ENCODE results near the gene GPRIN1.
A peak's percentile ranks its signal among the peaks of the same experiment; 100 is the strongest.

GPRIN1 gene

GRCh38 chr5:176647030-176647842 lies 37.3 kb upstream of the GPRIN1 start, which contains the start of gene TSPAN17 (continued):
- TF ChIP-seq ZFP41 (tag by site-specific recombination; IDR thresholded peaks at IDR 0.05; ENCODE audit: borderline replicate concordance), result no peak
- no peak for TF ChIP-seq ZNF133 (tag by site-specific recombination; IDR thresholded peaks at IDR 0.05)
- TF ChIP-seq ZBTB20 (tag by site-specific recombination; IDR thresholded peaks at IDR 0.05), result peak; percentile 50
- no peak for TF ChIP-seq SP7 (tag by site-specific recombination; IDR thresholded peaks at IDR 0.05)
- no peak for TF ChIP-seq ZNF311 (tag by site-specific recombination; IDR thresholded peaks at IDR 0.05; ENCODE audit: borderline replicate concordance)

- H3K9me3 ChIP-seq (ENCODE audit: control insufficient read depth, insufficient read depth, low read depth, low read length), result no peaks in the 10 kb centered on the region
- peak overlapping the region; percentile 10; the same call in 1 of the 2 replicates for H3K27ac ChIP-seq (ENCODE audit: extremely low read depth, low read depth, low read length)
- no peak overlapping the region for H3K4me3 ChIP-seq (ENCODE audit: low read depth, low read length)
- no peaks in the 10 kb centered on the region for H3K36me3 ChIP-seq (ENCODE audit: control insufficient read depth in 2 of 2, insufficient read depth in 1 of 2, low read length in 2 of 2)
- ChIA-PET CTCF (interaction anchor here (0.5 to 2.7 kb wide), 10 partner anchors 12 to 1501 kb away, joined by 3 to 13 read pairs (median 4); no protein-coding TSS in a partner anchor), POLR2A (interaction anchor here (0.7 to 1.2 kb wide), 5 partner anchors 14 to 286 kb away, joined by 3 to 11 read pairs (median 7); partner anchors contain the start of genes EIF4E1B, RNF44 and SNCB)
- TF ChIP-seq ZNF335 (tag by site-specific recombination; conservative IDR thresholded peaks at IDR 0.05) (peak; percentile 37; the same call in 1 of the 2 replicates), YY1 (tag by site-specific recombination; IDR thresholded peaks at IDR 0.05) (peak; percentile 49; the same call in 1 of the 2 replicates), ZNF600 (tag by site-specific recombination; IDR thresholded peaks at IDR 0.05) (peak; percentile 97), ZNF513 (tag by site-specific recombination; IDR thresholded peaks at IDR 0.05) (no peak)
- TF ChIP-seq, protein P1, sequence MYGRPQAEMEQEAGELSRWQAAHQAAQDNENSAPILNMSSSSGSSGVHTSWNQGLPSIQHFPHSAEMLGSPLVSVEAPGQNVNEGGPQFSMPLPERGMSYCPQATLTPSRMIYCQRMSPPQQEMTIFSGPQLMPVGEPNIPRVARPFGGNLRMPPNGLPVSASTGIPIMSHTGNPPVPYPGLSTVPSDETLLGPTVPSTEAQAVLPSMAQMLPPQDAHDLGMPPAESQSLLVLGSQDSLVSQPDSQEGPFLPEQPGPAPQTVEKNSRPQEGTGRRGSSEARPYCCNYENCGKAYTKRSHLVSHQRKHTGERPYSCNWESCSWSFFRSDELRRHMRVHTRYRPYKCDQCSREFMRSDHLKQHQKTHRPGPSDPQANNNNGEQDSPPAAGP (tag by site-specific recombination; IDR thresholded peaks at IDR 0.05), result 0 out of 2 replicates have a peak, but pooled peaks have one; percentile 52
- H3K4me1 ChIP-seq (ENCODE audit: control insufficient read depth, insufficient read depth, low read length), result 0 out of 2 replicates have a peak, but pooled peaks cover 2% of the 10 kb centered on the region
Observed at GRCh38 chr5:176646707-176647029, 36.7 kb upstream of the GPRIN1 start.

DNA sequence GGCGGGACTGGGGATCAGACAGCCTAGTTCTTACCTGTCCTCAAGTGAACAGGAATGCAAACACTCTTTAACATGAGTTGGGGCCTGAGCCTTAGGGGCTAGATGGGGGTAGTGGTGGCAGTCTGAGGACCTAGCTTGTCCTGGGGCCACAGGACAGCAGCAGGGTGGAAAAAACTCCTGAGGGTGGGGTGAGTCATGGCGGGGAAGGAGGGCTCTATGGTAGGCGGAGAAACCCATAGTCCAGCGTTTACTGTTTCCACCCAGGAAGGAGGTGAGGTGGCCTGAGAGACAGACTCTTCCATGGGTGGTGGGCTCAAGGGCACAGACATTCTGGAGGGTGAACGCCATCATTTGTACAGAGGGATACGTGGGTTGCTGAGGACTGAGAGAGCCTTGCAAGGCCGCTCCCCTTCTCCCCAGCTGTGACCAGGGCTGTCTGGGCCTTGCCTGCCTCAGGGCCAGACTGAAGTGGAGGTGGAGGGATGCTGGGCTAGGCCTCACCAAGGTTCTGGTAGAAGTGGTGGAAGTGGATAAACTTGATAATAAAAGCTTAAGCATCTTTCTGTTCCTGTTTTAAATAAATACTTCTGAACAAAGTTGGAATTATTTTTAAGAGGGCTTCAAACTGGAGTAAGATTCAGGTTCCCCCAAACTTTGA lies 36.2 kb upstream of the GPRIN1 start:
- H3K4me3 ChIP-seq (ENCODE audit: low read depth, low read length), result no peak overlapping the region
- H3K4me1 ChIP-seq (ENCODE audit: control insufficient read depth, insufficient read depth, low read length), result 0 out of 2 replicates have a peak, but pooled peaks cover 2% of the 10 kb centered on the region
- no peak for TF ChIP-seq ZNF558 (tag by site-specific recombination; IDR thresholded peaks at IDR 0.05)
- 0 out of 2 replicates have a peak, but pooled peaks have one; percentile 11 for TF ChIP-seq SP3 (tag by site-specific recombination; IDR thresholded peaks at IDR 0.05)
- peak; percentile 60 for TF ChIP-seq ZFHX2 (tag by site-specific recombination; conservative IDR thresholded peaks at IDR 0.05)
- peak; percentile 42; the same call in 1 of the 2 replicates for TF ChIP-seq EGR2 (tag by site-specific recombination; IDR thresholded peaks at IDR 0.05; ENCODE audit: low read depth)
- TF ChIP-seq SP2 (tag by site-specific recombination; IDR thresholded peaks at IDR 0.05), result peak; percentile 20; the same call in 1 of the 2 replicates
- TF ChIP-seq ZNF335 (tag by site-specific recombination; conservative IDR thresholded peaks at IDR 0.05), result peak; percentile 56; the same call in 1 of the 2 replicates
- no peaks in the 10 kb centered on the region for H3K36me3 ChIP-seq (ENCODE audit: control insufficient read depth in 2 of 2, insufficient read depth in 1 of 2, low read length in 2 of 2)
- no peaks in the 10 kb centered on the region for H3K9me3 ChIP-seq (ENCODE audit: control insufficient read depth, insufficient read depth, low read depth, low read length)
- CTCF ChIA-PET, result interaction anchor here (0.6 to 2.7 kb wide), 6 partner anchors 12 to 916 kb away, joined by 3 to 13 read pairs (median 3); no protein-coding TSS in a partner anchor
- no peak overlapping the region; the same call in 1 of the 2 replicates for H3K27ac ChIP-seq (ENCODE audit: extremely low read depth, low read depth, low read length)
- POLR2A ChIA-PET, result interaction anchor here (1.2 kb wide), 2 partner anchors 15 to 109 kb away, joined by 7 to 11 read pairs; partner anchors contain the start of gene RNF44
